NCI-H69 (cell line): Measurements from ENCODE around the gene MRTO4.
"Not testable (repeated sequence)": the region's sequence is repeated elsewhere in the genome, so short reads cannot be mapped to it uniquely, and the experiment has no call there.

Experiments
- DNase-seq: peaks from one replicate; lab custom pipeline; 2025; lab: John Stamatoyannopoulos, UW

Gene MRTO4

DNA sequence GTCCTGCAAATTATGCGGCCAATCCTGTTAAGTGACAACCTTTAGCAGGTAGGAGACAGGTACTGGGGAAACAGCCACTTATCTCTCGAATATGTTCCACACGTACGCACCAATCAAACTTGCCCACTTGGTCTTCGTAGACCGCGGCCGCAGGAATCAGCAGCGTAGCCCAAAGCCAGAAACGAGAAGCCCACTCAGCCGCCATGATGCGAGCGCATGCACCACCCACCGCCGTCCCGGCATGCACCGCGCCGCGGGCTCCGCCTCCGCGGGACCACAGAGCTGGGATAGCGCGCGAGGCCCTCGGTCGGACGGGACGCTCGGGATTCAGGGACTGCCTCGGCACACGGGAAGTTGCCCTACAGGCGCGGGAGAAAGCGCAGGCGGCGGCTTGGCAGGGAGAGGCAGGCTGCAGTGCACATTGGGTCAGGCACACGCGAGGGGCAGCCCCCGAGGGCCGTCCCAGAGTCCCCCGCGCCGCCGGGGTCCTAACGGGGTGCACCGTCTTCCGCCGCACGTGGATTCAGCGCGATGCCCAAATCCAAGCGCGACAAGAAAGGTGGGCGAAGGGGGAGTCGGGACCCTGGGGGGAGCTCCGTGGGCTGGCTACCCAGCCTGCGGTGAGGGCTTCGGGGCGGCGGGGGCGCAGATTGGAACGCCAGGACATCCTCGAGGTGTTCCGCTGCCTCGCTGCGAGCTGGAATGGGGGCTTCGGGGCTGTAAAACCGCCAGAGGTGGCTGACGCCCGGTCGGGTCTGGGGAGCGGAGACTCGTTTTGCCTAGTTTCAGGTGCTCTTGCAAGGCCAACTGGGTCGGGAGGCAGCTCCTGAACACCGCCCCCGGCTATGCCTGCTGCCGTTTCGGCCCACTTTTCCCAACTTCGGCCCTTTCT is at the start of gene MRTO4, which contains the start of gene EMC1:
TSS of gene MRTO4 (plus strand) at position 501 of the 892 bp plus-strand sequence. CDS start at position 532, 31 bp downstream.
TSS of gene EMC1 (minus strand) at position 220 of the 892 bp plus-strand sequence. CDS start at position 205, 15 bp downstream.
- peak; percentile 85 for DNase-seq

- DNase-seq, result no peak
Measured at GRCh38 chr1:19202396-19202795, 49.2 kb upstream of the MRTO4 start.

DNA sequence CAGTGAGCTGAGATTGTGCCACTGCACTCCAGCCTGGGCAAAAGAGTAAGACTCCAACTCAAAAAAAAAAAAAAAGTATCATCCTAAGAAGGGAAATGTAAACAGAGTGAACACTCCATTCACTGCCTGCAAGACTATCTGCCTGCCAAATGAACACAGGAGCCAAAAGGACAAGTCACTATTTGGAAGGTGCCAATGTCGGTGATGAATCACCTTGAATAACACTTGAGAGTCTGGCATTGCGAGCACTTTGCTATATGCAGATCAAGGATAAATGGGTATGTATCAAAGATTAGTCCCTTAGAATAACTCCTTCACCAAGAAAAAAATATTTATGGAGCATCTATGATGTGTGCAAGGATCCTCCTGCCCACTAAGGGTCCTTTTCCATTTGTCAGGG is 48.2 kb upstream of the MRTO4 start:
- no peak for DNase-seq

DNA sequence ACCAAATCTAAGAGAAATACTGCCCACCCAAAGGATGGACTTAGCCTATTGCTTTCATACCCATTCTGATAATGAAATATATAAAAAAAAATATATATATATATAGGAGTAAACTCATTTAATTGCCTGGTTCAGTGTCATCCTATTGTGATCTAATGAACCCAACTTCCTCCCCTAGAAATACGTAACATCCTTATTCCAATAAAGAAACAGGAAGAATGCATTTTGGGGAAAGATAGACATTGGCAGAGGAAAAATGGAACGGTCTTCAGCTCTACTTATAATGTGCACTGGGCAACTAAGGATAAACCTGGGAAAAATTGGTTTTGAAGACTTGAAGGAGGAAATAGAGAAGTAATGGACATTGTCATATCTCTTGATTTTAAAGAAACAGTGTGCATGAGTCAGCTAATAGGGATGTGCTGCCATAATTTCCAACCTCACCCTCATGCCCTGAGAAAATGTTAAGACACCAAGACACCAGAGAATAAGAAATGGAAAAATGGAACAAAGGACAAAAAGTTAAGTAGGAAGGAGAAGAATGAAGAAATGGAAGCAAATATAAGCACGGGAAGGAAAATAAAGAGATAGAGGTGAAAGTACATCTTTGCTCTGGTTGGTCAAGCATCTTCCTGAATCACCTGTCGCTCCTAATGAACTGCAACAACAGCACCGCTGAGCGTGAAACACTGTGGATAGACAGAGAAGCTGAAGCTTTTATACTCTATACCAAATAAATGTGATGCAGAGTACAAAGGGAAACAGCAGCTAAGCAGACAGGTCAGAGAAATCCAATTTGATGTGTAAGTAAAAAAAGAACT is 46.9 kb upstream of the MRTO4 start:
- DNase-seq, result no peak

DNA sequence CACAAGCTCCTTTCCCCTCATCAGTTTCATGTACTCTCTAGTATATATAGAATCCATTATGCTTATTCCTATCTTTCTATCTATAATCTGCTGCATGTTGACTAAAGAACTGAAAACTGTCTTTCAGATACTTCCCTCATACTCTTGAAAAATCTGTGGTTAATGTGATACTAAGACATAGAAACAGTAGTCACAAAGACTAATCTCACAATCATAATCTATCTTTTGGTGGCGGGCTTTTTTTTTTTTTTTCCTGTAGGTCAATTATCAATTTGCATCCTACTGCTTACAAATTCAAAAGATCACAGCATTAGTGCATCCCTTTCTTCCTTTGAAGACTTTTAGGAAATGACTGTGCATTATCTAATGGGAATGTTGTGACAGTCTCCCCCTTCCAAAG is 46.2 kb upstream of the MRTO4 start:
- DNase-seq, result no peak

DNA sequence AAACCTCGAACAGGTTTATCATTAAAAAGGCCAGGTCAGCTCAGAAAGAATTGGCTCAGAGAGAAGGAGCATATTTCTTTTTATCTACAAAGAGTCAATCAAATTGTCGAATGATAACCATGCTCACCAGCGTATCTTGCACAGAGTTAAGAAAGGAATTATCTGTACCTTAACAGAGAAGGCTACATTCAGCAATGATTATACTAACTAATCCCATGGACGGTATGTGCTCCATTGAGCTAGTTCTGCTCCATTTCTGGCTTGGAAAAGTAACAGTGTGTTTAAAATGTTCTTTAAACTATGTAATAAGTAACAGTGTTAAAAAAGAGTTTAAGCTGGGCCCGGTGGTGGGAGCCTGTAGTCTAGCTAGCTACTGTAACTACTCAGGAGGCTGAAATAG is 45.8 kb upstream of the MRTO4 start:
- DNase-seq, result no peak

GRCh38 chr1:19206947-19207346 is 44.7 kb upstream of the MRTO4 start:
- DNase-seq, result no peak

GRCh38 chr1:19208710-19209438 is 42.7 kb upstream of the MRTO4 start:
- DNase-seq, result no peak

- DNase-seq, result peak; percentile 32
Measured at GRCh38 chr1:19209439-19209989, 42.1 kb upstream of the MRTO4 start.

GRCh38 chr1:19209990-19210771 is 41.4 kb upstream of the MRTO4 start, which contains the start of gene UBR4:
Gene UBR4 (minus strand): TSS chr1:19210266. CDS start chr1:19210248, 18 bp downstream.
- peak; percentile 96 for DNase-seq

- peak; percentile 14 for DNase-seq
Measured at GRCh38 chr1:19210772-19211549, 40.6 kb upstream of the MRTO4 start.

- no peak for DNase-seq
Measured at GRCh38 chr1:19212167-19212566, 39.4 kb upstream of the MRTO4 start.

DNA sequence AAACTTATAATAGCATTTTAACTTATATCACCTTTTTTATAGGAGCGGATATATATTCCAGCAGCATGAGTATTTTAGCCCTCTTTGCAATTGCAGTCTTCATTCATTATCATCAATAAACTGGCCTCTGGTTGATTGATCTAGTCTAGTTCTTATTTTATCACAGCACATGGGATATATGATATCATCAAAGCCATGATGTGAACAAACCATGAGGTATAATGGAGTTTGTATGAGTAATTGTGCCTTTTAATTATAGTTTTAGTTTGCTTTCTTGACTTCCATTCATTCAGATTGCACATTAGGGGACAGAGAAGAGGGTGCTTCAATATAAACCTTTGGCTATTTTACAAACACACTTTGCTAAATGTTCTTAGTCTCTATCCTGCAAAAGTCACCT is 38.0 kb upstream of the MRTO4 start:
- no peak for DNase-seq

GRCh38 chr1:19216585-19216984 is 35.0 kb upstream of the MRTO4 start:
- DNase-seq, result not testable (repeated sequence)

DNA sequence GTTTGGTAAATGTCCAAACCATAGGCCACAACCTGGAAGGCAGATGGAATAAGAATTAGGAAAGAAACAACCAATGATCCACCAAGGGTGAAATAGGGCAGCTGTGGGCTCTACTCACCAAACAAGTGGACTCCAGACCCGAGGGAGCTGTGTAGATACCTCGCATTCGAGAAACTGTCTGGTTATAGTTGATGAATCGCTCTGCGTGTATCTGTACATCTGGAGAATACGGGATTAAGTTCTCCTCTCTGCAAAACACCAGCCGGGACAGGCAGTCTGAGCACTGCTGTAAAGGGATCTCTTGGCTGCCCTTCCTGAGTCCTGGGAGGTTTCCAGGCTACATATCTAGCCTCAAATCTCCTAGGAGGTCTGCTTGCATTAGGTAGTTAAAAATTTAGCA is 32.2 kb upstream of the MRTO4 start:
- no peak for DNase-seq

DNA sequence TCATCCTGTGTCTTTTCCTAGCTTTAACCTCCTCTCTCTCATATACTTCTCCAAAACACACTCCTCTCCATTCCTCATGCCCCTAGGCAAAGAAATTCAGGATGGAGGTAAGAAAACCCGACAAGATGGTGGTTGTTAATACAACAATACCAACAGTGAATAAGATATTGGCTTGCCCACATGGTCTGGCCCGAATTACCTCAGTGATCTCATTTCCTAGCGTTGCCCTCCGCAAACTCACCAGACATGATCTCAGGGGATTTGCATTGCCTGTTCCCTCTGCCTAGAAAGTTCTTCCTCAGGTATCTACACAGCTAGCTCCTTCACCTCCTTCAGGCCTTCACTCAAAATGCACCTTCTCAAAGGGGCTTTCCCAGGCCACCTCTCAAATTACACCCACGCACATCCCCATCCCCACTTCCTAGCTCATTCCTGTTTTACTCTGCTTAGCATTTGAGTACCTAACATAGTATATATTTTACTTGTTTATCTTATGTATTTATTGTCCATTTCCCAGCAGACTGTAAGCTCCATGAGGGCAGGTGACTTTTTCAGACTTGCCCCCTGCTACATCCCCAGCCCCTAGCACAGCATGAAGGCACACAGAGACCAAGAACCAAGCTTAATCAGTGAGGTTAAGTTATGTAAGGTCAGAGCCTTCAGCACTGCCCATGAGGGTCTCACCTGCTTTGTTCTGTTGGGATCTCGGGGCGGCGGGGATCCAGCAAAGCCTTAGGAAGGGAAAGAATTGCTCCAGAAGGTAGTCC is 31.3 kb upstream of the MRTO4 start:
- DNase-seq, result no peak

- peak; percentile 9 for DNase-seq
Measured at GRCh38 chr1:19220991-19221390, 30.6 kb upstream of the MRTO4 start.

- DNase-seq, result no peak
Measured at GRCh38 chr1:19222573-19222972, 29.0 kb upstream of the MRTO4 start.
